Measurements from ENCODE around the gene ABR.
"Not testable (repeated sequence)": the region's sequence is repeated elsewhere in the genome, so short reads cannot be mapped to it uniquely, and the experiment has no call there.

The ABR gene

DNA sequence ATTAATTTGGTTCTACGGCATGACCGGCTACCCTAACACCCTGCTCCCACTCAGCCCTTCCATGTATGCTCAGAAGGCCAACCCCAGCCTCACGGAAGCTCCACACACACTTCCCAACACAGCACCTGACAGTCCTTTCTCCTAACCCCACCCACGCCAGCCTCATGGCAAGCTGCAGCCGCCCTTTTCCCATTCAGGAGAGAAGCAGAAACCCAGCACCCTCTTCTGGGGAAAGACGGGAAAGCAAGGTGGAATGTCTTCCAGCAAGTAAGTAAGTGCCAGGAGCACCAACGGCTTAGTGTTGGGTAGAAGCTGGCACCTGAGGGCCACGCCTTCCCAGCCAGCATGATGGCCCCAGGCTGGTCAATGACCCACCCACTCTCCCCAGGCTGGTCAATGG is 32.1 kb downstream of the ABR start:
- no peak for DNase-seq (ENCODE audit: low read depth)

DNA sequence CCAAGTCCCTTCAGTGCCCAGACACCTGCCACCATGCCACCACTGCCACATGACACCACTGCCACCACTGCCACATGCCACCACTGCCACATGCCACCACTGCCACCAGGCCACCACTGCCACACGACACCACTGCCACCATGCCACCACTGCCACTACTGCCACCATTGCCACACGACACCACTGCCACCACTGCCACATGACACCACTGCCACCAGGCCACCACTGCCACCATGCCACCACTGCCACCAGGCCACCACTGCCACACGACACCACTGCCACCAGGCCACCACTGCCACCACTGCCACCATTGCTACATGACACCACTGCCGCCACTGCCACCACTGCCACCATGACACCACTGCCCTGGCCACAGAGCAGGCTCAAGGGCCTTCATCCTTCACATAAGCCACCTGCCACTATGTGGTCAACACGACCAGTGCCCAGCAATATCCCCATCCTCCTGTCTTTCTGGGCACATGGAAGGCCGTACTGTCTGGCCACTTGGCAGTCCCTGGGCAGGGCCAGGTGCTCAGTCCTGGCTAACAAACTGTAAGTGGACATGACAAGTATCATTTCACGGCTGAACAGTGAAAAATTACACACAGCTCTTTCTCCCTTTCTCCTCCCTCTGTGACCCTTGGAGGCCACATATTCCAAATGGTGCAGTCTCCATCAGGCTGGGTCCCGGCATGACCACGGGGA is 33.1 kb downstream of the ABR start:
- DNase-seq (ENCODE audit: low read depth): no peak

DNA sequence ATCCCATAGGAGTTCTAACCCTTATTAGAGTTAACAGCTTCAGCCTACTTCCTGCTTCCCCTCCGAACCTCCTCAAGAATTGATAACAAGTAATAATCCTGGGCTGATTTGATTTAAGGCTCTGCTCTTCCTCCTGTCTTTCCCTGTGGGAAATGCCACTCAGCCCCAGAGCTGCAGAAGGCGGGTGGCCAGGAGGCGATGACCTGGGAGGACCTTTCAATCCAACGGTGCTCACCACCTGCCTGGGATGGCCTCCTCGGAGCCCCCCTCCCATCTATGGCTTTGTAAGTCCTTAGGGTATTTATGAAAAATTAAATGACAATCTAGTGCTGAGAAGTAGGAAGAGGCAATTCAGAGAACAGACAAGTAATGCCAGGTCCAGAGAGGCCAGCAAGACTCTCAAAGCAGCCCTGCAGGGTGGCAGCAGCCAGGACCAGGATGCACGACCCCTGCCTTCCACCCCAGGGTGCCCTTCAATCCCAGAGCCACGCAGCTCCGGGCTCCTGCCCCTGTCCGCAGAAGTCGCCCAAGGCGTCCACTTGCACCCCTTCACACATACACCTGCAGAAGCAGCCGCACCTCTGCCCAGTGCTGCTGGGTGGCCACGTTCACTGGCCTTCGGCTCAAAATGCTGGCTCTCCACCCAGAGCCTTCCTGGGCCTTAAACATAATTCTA is 34.3 kb downstream of the ABR start:
- no peak for DNase-seq (ENCODE audit: low read depth)

DNA sequence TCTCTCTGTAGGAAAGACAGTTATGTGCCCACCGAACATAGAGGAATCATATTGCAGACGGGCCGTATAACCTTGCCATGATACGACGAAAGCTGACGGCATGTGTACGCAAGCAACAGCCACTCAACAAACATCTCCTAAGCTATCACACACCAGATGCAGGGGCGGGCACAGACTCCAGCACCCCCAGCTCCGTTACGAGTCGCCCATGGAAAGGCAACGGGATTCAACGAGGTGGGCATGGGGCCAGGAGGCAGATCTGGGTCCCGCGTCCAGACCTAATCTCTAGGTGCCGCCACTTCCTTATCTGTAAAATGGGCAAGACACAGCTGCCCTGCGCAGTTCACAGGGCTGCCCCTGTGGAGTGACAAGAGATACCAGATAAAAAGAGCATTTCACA is 35.6 kb downstream of the ABR start:
- DNase-seq (ENCODE audit: low read depth): no peak

DNA sequence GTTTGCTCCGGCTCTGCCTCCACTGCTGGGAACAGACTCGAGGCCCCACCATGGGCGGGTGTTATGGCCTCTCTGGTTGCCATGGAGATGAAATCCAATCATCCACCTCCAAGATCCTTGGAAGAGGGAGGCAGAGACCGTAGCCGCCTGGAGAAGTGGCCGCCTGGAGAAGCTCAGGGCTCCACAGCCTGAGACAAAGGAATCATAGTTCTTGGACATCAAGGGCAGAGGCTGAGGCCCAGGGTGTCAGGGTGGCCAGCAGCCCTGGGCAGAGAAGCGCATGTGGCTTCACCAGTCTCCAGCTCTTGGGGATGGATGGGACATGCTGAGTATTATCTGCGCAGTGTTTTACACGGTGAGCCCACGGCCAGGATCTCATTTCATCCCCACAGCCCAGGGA is 36.2 kb downstream of the ABR start:
- no peak for DNase-seq (ENCODE audit: low read depth)

DNA sequence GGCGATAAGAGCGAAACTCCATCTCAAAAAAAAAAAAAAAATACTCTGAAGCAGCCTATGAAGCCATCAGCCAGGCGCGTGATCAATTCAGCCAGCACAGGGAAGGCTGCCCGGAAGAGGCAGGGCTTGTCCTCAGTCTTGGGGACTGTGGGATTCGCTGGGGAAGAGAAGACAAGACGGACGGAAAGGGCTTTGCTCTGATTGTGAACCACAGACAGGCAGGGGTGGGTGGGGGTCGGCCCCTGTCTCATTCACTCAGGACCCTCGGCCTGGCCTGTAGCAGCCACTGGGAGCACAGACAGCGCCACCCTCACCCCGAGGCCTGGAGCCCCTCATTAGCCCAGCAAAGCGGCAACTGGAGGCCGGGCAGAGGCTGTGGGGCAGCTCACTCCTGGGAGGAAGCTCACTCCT is 37.2 kb downstream of the ABR start:
- DNase-seq (ENCODE audit: low read depth): no peak

DNA sequence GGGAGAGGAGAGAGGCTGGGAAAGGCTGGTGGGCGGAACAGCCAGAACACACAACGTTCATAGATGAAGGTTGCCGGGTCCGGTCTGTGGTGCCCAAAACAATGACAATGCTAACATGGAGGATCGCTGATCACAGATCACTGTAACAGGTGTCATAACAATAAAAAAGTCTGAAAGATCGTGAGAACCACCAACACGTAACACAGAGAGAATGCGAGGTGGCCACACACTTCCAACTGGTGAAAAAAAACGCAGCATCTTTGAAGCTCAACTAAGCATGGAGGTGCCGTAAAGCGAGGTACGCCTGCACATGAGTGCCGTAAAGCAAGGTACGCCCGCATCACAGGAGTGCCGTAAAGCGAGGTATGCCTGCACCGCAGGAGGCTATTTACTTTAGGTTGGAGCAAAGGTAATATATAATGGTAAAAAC is 42.3 kb downstream of the ABR start:
- no peak for DNase-seq (ENCODE audit: low read depth)

DNA sequence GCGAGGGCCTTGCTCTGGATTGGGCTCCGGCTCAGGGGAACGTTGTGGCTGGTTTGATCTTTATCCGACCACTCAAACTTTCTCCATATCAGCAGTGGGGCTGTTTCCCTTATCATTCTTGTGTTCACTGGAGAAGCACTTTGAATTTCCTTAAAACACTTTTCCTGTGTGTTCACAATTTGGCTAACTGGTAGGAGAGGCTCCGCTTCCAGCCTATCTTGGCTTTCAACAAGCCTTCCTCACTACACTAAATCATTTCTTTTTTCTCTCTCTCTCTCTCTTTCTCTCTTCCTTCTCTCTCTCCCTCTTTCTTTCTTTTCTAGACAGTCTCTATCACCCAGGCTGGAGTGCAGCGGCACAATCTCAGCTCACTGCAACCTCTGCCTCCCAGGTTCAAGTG is 43.0 kb downstream of the ABR start:
- no peak for DNase-seq (ENCODE audit: low read depth)

DNA sequence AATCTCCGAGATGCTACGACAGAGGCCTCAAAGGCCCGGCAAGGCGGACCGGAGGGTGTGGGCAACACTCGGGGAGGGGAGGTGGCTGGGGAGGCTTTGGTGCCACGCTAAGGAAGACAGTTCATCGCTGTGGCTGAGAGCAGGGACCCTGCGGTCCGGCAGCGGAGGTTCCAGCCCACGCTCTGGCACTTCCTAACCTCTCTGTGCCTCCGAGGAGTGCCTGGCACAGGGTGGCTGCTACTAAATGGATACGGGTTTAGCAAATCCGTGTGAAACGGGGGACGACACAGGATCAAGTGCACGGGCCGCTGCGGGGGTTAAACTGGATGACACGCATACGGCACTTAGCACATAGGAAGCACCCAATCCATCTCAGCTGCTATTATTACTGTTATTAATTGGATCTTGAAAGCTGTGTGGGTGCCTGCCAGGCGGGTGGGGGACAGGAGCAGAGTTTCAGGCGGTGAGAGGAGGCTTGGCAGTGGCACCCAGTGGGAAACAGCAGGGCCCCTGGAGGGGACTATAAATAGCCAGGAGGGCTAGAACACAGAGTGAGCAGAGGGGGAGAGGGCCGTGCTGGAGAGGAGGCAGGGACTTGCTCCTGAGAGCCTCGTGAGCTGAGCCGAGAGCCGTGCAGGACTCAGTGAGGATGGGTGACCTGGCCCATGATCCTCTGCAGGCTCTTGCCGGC is 45.0 kb downstream of the ABR start:
- no peak for DNase-seq (ENCODE audit: low read depth)

DNA sequence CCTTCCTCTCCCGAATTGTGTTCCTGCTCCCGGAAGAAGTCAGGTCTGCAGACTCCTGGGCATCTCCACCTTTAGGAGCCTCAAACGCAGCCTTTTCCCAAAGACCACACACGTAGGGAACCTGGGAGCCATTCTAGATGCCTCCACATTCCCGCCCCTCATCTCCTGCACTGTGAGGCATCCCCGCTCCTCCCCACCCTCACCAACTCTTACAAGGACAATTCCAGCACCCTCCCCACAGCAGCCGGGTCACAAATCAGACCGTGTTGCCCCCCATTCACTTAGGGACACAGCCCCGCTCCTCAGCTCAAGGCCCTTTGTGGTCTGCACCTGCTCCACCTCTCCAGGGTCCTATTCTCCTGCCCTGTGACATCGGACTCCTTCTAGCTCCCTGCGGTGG is 49.6 kb downstream of the ABR start:
- no peak for DNase-seq (ENCODE audit: low read depth)

DNA sequence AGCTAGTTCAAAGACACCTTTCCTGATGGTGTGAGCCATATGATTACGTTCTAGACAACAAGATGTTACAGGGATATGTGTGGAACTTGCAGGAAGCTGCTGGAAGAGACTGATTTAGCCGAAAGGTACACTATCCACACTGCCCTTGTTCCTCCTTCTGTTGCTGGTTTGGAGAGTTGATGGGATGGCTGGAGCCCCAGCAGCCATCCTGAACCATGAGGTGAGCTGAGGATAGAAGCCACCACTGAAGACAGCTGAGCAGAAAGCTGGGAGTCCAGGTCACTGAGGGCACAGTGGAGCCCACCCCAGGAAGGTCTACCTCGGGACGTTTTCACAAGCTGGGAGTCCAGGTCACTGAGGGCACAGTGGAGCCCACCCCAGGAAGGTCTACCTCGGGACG is 51.3 kb downstream of the ABR start:
- not testable (repeated sequence) for DNase-seq (ENCODE audit: low read depth)

DNA sequence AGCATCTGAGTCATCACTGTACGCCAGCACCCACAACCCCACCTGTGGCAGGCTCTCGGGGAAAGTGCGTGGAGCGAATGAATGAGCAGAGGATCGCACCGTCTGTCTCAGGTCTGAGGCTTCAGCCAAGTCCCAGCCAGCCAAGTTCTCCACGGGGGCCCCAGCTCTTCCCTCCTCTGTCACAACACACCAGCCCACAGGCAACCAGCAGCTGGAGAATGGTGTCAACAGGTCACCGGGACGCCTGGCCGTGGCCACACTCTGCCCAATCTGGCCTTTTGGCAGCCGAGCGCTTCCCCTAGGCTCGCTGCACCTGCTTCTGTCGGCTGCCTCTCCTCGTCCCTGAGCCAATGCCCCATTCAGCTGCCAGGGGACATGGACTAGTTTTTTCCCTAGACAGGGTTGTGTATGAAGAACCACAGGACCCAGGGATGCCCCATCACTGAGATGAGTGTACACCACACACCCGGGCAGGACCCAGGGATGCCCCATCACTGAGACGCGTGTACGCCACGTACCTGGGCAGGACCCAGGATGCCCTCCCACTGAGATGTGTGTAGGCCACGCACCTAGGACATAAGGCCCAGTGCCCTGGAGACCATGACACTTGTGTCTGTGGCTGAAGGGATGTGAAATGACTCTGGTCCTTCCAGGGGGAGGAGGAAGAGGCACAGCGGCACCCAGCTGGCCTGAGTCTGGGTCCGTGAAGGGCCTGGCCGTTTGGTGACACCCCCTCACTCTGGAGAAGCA is 52.8 kb downstream of the ABR start:
- DNase-seq (ENCODE audit: low read depth): no peak

DNA sequence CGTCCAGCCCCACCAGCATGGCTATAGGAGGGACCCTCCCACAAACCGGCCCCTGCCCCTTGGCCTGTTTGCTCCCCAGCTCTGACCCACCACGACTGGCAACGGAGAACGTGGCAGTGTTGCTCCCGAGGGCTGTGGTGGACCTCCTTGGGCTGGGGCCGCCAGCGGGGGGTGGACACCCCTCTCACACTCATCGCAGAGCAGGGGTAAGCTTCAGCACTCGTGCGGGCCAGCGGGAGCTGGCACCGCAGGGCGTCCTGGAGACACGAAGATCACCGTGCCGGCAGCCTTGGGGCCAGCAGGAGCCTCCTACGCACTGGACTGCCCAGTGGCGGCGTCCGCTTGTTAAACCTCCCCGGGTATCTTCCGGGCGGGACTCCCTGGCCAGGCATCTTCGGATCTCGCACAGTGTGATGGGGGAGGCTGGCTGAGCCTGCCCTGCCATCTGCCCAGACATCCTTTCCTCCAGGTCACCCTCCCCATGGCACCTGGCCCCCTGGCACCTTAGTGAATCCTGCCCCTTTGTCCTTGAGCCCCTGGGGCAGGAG is 53.5 kb downstream of the ABR start:
- no peak for DNase-seq (ENCODE audit: low read depth)

DNA sequence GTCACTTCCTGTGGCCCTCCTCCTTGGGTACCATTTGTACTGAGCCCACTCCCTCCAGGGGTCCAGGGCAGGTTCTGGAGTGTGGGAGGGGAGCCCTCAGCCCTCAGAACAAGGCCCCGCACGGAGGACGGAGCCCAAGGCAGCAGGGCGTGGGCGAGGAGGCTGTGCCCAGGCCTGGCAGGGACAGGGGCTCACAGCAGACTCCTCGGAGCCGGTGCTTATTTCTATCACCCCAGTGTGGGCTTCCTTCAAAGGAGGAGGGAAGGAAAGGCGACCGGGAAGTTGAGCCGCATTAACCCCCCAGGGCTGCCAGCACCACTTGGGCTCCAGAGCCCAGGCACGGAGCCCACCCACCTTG is 54.0 kb downstream of the ABR start:
- no peak for DNase-seq (ENCODE audit: low read depth)

DNA sequence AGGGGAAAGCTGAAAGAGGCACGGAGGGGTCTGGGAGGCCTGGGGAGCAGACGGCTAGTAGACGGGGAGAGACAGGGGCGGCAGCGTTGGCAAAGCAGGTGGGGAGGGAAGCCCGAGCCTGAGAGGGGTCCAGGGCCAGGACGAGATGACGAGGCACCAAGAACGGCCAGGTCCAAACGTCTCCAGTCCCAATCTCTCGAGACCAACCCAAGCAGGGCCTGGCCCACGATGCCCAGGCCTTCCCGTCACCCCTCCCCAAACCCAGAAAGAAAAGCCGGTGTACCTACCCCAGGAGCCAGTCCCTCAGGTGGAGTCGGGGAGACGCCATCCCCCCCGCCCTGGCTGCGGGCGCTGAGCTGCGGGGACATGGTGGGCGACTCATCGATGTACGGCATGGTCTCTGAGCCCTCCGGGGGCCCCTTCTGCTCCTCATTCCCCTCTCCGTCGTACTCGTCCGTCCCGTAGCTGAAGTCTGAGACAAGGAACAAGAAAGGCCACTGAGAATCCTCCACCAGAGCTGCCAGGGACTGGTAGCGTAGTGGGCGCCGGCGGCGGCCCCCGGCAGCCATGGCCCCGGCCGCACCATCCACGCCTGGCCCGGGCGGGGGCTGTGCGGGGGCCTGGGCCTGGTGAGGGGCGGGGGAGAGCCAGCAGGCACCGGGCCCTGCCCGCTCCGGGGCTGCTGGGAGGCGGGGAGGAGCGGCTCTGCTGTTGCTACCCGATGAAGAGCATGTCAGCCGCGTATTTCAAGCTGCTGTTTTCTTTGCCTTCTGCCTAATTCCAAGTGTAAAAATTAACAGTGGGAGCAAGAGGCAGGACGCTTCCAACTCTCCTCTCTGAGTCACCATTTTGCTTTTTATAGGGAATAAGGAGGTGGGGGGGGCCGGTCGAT is 54.6 kb downstream of the ABR start:
- no peak for DNase-seq (ENCODE audit: low read depth)

DNA sequence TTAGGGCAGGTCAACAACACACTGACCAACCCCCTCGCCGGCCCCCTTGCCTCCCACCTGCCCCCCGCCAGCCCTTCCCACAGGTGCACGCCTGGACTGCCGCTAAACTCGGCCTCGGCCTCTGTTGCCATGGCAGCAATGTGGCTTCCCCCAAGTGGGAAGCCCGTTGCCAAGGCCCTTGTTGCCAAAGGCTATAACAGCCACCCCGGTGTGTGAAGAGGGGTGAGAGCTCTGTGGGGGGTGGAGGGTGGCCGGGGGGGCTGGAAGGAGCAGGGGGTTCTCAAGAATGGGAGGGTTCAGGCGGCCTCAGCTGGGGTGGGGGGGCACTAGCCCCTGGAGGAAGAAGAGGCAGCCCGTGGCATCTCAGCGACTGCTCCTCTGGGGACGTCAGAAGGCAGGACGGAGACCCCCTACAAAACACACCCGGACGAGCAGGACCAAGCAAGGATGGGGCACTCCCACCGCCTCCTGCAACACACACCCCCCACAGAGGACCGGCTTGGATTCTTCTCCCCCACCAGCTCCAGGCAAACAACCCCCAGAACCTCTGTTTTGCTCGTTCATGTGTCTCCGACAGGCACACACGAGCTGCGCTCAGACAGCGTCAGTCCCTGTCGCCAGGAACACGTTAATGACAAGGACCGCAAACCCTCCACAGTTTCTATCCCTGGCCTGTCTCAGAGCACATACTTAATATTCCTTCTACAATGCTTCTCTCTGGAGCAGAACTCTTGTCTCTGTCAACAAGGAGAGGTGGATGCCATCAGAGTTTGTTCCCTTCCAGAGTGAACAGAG is 55.7 kb downstream of the ABR start:
- no peak for DNase-seq (ENCODE audit: low read depth)

DNA sequence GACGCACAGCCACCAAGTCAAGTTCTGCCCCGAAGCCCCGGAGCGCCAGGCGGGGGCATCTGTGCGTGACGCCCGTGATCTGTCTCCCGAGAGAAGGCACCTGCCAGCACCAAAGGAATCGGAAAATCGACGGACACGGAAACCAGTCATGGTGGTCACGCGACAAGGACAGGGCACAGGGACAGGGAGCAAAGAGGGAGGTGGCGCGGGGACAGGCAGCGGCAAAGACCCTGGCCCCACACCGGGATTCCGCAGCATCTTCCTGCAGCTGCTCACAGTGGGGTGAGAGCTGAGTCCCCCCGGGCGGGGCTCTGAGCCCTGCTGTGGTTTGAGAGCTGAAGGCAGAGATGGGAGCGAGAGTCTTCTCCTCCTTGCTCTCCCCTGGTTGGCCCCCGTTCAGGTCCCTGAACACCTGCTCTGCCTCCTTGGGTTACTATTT is 56.4 kb downstream of the ABR start:
- no peak for DNase-seq (ENCODE audit: low read depth)

DNA sequence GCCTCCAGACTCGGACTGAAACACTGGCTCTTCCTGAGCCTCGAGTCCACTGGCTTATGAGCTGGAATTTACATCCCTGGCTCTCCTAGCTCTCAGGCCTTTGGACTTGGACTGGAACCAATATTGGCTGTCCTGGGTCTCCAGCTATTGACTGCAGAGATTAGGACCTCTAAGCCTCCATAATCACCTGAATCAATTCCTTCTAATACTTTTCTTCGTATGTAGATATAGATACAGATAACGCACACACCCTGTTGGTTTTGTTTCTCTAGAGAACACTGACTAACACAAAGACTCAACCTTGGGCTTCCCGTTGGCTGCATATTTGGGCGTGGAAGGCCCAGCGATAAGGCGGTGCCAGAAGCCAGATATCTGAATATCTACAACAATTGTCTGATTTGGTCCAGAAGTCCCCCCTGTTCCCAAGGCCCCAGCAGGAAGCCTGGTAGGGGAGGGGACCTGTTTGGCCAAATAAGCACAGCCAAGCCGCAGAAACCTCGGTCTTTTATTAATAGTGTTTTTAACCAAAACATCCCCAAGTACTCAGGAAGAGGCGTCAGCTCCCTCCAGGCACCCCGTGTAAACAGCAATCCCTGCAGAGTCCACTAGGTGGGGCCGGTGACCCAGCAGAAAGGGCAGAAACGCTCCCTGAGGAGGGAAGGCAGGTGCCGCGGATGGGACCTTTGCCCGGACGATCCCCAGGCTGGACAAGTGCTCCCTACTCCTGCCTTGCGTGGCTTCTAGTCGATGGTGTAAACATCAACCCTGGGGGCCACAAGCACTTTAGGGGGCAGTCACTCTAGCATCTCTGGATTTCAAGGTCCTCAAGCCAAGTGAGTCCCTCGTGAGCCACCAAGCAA is 57.0 kb downstream of the ABR start:
- peak; percentile 81 for DNase-seq (ENCODE audit: low read depth)

DNA sequence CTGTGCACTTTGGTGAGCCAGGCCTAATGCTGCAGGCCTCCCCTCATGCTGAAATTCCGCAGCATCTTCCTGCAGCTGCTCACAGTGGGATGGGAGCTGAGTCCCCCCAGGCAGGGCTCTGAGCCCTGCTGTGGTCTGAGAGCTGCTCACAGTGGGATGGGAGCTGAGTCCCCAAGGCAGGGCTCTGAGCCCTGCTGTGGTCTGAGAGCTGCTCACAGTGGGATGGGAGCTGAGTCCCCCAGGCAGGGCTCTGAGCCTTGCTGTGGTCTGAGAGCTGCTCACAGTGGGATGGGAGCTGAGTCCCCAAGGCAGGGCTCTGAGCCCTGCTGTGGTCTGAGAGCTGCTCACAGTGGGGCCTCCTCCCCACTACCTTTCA is 58.4 kb downstream of the ABR start:
- not testable (repeated sequence) for DNase-seq (ENCODE audit: low read depth)
